ENCODE measurements around the gene PRKCG.
"Not testable (repeated sequence)": the region's sequence is repeated elsewhere in the genome, so short reads cannot be mapped to it uniquely, and the experiment has no call there.

PRKCG gene

DNA sequence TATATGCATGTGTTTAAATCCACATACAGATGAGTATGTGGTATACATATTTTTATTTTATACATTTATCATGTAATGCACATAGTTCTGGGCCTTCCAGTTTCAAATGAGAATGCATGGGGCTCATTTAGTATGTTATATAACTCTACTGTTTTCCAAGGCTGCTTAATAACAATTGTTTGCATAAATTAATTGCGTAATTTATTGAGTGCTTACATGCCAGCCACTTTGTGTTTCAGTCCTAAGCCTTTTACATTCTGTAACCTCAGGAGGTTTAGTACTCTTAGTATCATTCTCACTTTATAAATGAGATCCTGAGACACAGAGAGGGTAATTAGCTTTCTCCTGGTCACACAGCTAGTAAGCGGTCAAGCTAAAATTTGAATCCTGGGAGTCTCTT, 64.0 kb downstream of the PRKCG start:
- DNase-seq: no peak

DNA sequence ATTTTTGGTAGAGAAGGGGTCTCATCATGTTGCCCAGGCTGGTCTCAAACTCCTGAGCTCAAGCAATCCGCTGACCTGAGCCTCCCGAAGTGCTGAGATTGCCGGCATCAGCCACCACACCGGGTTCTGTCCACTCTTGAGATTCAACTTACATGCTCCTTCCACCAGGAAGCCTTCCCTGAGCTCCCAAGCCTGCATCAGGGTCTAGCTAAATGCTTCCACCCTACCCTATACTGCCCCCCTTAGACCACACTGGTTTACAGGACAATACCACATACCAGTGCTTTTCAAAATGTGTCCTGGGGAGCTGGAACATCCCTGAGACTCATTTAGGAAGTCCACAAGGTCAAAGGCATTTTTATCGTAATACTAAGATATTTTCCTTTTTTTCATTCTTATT, 65.6 kb downstream of the PRKCG start:
- no peak for DNase-seq

- not testable (repeated sequence) for DNase-seq
Observed at GRCh38 chr19:53948611-53949010, 66.6 kb downstream of the PRKCG start.

GRCh38 chr19:53951436-53951835, 69.4 kb downstream of the PRKCG start:
- no peak for DNase-seq

GRCh38 chr19:53951947-53952346, 70.0 kb downstream of the PRKCG start:
- DNase-seq: no peak

DNA sequence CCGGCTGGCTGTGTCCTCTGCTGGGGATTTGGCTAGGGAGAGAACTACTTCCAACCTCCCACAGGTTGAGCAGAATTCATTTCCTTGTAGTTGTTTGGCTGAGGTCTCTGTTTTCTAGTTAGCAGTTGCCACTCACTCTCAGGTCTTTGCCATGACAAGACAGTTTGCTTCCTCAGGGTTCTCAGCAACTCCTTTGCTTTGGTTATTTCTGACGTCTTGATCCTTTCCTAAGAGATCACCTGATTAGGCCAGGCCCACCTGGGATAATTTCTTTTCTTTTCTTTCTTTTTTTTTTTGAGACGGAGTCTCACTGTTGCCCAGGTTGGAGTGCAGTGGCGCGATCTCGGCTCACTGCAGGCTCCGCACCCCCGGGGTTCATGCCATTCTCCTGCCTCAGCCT, 71.4 kb downstream of the PRKCG start:
- DNase-seq: no peak
